ENCODE data around the gene KANSL1. TPM values are rescaled to one million over a fixed set of nuclear protein-coding genes. Genes with fewer than 3 reads are reported as not detected.

The KANSL1 gene
- total RNA-seq, 2 experiments from 2014 or later: 54.4 to 55.3 TPM

- no peak for ATAC-seq
- Mint-ChIP-seq H3K4me3 (no peak overlapping the region), H3K9me3 (no peaks in the 10 kb centered on the region), H3K4me1 (ENCODE audit: low read depth) (peaks cover 87% of the 10 kb centered on the region), H3K27ac (no peak overlapping the region), H3K27me3 (no peaks in the 10 kb centered on the region), H3K36me3 (ENCODE audit: low read depth) (peaks cover 9% of the 10 kb centered on the region)
- TF ChIP-seq, protein P1, sequence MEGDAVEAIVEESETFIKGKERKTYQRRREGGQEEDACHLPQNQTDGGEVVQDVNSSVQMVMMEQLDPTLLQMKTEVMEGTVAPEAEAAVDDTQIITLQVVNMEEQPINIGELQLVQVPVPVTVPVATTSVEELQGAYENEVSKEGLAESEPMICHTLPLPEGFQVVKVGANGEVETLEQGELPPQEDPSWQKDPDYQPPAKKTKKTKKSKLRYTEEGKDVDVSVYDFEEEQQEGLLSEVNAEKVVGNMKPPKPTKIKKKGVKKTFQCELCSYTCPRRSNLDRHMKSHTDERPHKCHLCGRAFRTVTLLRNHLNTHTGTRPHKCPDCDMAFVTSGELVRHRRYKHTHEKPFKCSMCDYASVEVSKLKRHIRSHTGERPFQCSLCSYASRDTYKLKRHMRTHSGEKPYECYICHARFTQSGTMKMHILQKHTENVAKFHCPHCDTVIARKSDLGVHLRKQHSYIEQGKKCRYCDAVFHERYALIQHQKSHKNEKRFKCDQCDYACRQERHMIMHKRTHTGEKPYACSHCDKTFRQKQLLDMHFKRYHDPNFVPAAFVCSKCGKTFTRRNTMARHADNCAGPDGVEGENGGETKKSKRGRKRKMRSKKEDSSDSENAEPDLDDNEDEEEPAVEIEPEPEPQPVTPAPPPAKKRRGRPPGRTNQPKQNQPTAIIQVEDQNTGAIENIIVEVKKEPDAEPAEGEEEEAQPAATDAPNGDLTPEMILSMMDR (IDR thresholded peaks at IDR 0.05): no peak
- intact Hi-C loops (cut with micrococcal nuclease): loop anchor here (5.0 to 10.0 kb wide), 2 partner anchors 53 to 85 kb away; partner anchors contain the start of gene KANSL1
- ChIA-PET POLR2A (no interaction called here), CTCF (no interaction called here)
- no peak for DNase-seq
Measured at GRCh38 chr17:46139432-46140210, 53.6 kb downstream of the KANSL1 start.

GRCh38 chr17:46138473-46138872, 54.8 kb downstream of the KANSL1 start:
- Mint-ChIP-seq H3K4me3 (no peak overlapping the region), H3K36me3 (ENCODE audit: low read depth) (peaks cover 9% of the 10 kb centered on the region), H3K27ac (no peak overlapping the region), H3K27me3 (no peaks in the 10 kb centered on the region), H3K4me1 (ENCODE audit: low read depth) (peaks cover 84% of the 10 kb centered on the region), H3K9me3 (no peaks in the 10 kb centered on the region)
- CTCF ChIA-PET: interaction anchor here (1.6 kb wide), 1 partner anchor 49 kb away, joined by 5 read pairs; no protein-coding TSS in a partner anchor
- intact Hi-C loops (cut with micrococcal nuclease): loop anchor here (10.0 kb wide), 1 partner anchor 84 kb away; no protein-coding TSS in a partner anchor
- TF ChIP-seq, protein P1 (IDR thresholded peaks at IDR 0.05): no peak
- POLR2A ChIA-PET: interaction anchor here (1.2 kb wide), 1 partner anchor 55 kb away, joined by 5 read pairs; the partner anchor contains the start of gene KANSL1
- DNase-seq: no peak
- no peak for ATAC-seq

DNA sequence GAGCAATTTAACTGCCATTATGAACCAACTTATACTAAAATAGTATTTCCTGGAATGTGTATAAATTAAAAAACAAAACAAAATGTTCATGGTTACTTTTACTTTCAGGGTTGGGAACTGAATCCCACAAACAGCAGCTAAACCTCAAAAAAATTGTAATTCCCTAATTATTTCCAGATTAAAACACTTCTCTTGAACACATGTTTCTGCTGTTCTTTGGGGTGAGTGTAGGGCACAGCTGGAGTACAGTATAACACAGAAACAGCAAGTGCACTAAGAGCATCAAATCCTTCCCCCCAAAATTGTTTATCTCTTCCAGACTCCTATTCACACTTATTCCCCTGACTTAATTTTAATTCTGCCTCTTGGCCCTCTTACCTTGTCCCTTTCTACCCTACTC, 56.4 kb downstream of the KANSL1 start:
- POLR2A ChIA-PET: interaction anchor here (1.4 kb wide), 1 partner anchor 34 kb away, joined by 3 read pairs; no protein-coding TSS in a partner anchor
- DNase-seq (no peak), ATAC-seq (no peak)
- Mint-ChIP-seq H3K4me3 (no peak overlapping the region), H3K27ac (peak overlapping the region; percentile 32), H3K9me3 (no peaks in the 10 kb centered on the region), H3K27me3 (no peaks in the 10 kb centered on the region), H3K36me3 (ENCODE audit: low read depth) (peaks cover 22% of the 10 kb centered on the region), H3K4me1 (ENCODE audit: low read depth) (peaks cover 90% of the 10 kb centered on the region)
- intact Hi-C loops (cut with micrococcal nuclease): loop anchor here (10.0 kb wide), 1 partner anchor 82 kb away; no protein-coding TSS in a partner anchor
- CTCF ChIA-PET: interaction anchor here (0.6 to 1.6 kb wide), 3 partner anchors 9 to 51 kb away, joined by 3 to 5 read pairs (median 3); no protein-coding TSS in a partner anchor
- TF ChIP-seq, protein P1 (IDR thresholded peaks at IDR 0.05): no peak

GRCh38 chr17:46135879-46136563, 57.2 kb downstream of the KANSL1 start:
- DNase-seq (no peak), ATAC-seq (peak; percentile 53)
- H3K27ac Mint-ChIP-seq: peak overlapping the region; percentile 58
- peaks cover 25% of the 10 kb centered on the region for H3K36me3 Mint-ChIP-seq (ENCODE audit: low read depth)
- no peak overlapping the region for H3K4me3 Mint-ChIP-seq
- intact Hi-C loops (cut with micrococcal nuclease): loop anchor here (10.0 kb wide), 1 partner anchor 81 kb away; no protein-coding TSS in a partner anchor
- H3K9me3 Mint-ChIP-seq: no peaks in the 10 kb centered on the region
- peaks cover 90% of the 10 kb centered on the region for H3K4me1 Mint-ChIP-seq (ENCODE audit: low read depth)
- TF ChIP-seq, protein P1 (IDR thresholded peaks at IDR 0.05): no peak
- POLR2A ChIA-PET: interaction anchor here (0.7 to 1.4 kb wide), 2 partner anchors 18 to 33 kb away, joined by 3 to 5 read pairs; no protein-coding TSS in a partner anchor
- CTCF ChIA-PET: no interaction called here
- no peaks in the 10 kb centered on the region for H3K27me3 Mint-ChIP-seq
